Measurements from ENCODE around the gene ZDHHC6. TPM values are rescaled to one million over a fixed set of nuclear protein-coding genes. Genes with fewer than 3 reads are reported as not detected.

ZDHHC6 gene
- total and polyA plus RNA-seq, 10 of the 15 experiments (the other 5 are each of a cell fraction or from before 2014, with no cell fraction given), result 23.8 to 59.4 (median 35.6) TPM

DNA sequence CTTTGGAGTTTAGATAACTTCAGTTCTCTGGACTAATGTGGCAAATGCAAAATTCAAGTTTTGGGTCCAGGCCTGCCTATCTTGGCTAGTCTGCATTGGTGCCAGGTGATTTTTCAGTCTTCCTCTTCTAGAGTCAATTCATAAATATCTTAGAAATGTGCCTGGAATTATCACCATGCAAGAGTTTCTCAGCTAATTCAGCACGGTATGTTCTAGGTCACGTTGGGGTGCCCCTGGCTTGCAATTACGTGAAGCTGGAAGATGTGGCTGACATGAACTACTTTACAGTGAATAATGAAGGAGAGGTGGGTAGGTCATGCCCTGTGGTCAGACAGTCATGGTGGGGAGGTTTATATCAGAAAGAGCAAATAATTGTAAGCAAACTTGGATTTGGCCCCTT is 25.0 kb downstream of the ZDHHC6 start:
- H3K27me3 ChIP-seq (replicated peaks in 1 of 2; ENCODE audit: control insufficient read depth in 2 of 2, insufficient read depth in 2 of 2, low read length in 1 of 2), result no peaks in the 10 kb centered on the region
- no peaks in the 10 kb centered on the region for H3K79me2 ChIP-seq (ENCODE audit: control insufficient read depth, insufficient read depth, low read length)
- RAD21 ChIA-PET (ENCODE audit: unreplicated experiment), result no interaction called here
- BruUV-seq (replicated peaks), result no TSS peak
- H3K9ac ChIP-seq (ENCODE audit: control insufficient read depth, insufficient read depth, low read length), result no peak overlapping the region
- TF ChIP-seq NRF1 (conservative IDR thresholded peaks at IDR 0.05; ENCODE audit: low read depth, low read length), result no peak
- no peak for TF ChIP-seq MEF2A (IDR thresholded peaks at IDR 0.05; ENCODE audit: insufficient read depth, low read depth, low read length)
- no peak for TF ChIP-seq IKZF1 (conservative IDR thresholded peaks at IDR 0.05)
- no peak for TF ChIP-seq ZNF384 (IDR thresholded peaks at IDR 0.05; ENCODE audit: borderline replicate concordance, low read depth, low read length)
- TF ChIP-seq WRNIP1 (IDR thresholded peaks at IDR 0.05; ENCODE audit: borderline replicate concordance, low read depth, low read length), result no peak
- no peak for TF ChIP-seq POLR2AphosphoS2 (IDR thresholded peaks at IDR 0.05; ENCODE audit: low read depth, low read length)
- no peak for TF ChIP-seq EP300 (IDR thresholded peaks at IDR 0.05; ENCODE audit: borderline replicate concordance in 1 of 2, control insufficient read depth in 1 of 2, low read depth in 2 of 2, low read length in 2 of 2)
- TF ChIP-seq, protein P1, sequence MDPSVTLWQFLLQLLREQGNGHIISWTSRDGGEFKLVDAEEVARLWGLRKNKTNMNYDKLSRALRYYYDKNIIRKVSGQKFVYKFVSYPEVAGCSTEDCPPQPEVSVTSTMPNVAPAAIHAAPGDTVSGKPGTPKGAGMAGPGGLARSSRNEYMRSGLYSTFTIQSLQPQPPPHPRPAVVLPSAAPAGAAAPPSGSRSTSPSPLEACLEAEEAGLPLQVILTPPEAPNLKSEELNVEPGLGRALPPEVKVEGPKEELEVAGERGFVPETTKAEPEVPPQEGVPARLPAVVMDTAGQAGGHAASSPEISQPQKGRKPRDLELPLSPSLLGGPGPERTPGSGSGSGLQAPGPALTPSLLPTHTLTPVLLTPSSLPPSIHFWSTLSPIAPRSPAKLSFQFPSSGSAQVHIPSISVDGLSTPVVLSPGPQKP (IDR thresholded peaks at IDR 0.05; ENCODE audit: low read depth, low read length), result no peak
- TF ChIP-seq, protein P2, sequence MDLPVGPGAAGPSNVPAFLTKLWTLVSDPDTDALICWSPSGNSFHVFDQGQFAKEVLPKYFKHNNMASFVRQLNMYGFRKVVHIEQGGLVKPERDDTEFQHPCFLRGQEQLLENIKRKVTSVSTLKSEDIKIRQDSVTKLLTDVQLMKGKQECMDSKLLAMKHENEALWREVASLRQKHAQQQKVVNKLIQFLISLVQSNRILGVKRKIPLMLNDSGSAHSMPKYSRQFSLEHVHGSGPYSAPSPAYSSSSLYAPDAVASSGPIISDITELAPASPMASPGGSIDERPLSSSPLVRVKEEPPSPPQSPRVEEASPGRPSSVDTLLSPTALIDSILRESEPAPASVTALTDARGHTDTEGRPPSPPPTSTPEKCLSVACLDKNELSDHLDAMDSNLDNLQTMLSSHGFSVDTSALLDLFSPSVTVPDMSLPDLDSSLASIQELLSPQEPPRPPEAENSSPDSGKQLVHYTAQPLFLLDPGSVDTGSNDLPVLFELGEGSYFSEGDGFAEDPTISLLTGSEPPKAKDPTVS (IDR thresholded peaks at IDR 0.05; ENCODE audit: low read depth, low read length), result no peak
- no peak for TF ChIP-seq FOS (IDR thresholded peaks at IDR 0.05; ENCODE audit: borderline replicate concordance, extremely low read depth, insufficient read length)
- no peak for TF ChIP-seq KLF5 (IDR thresholded peaks at IDR 0.05; ENCODE audit: partially characterized antibody)
- TF ChIP-seq CBX5 (IDR thresholded peaks at IDR 0.05; ENCODE audit: low read depth), result no peak
- TF ChIP-seq, protein P3, sequence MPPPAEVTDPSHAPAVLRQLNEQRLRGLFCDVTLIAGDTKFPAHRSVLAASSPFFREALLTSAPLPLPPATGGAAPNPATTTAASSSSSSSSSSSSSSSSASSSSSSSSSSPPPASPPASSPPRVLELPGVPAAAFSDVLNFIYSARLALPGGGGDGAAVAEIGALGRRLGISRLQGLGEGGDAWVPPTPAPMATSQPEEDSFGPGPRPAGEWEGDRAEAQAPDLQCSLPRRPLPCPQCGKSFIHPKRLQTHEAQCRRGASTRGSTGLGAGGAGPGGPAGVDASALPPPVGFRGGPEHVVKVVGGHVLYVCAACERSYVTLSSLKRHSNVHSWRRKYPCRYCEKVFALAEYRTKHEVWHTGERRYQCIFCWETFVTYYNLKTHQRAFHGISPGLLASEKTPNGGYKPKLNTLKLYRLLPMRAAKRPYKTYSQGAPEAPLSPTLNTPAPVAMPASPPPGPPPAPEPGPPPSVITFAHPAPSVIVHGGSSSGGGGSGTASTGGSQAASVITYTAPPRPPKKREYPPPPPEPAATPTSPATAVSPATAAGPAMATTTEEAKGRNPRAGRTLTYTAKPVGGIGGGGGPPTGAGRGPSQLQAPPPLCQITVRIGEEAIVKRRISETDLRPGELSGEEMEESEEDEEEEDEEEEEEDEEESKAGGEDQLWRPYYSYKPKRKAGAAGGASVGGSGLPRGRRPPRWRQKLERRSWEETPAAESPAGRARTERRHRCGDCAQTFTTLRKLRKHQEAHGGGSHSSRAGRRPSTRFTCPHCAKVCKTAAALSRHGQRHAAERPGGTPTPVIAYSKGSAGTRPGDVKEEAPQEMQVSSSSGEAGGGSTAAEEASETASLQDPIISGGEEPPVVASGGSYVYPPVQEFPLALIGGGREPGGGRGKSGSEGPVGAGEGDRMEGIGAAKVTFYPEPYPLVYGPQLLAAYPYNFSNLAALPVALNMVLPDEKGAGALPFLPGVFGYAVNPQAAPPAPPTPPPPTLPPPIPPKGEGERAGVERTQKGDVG (CRISPR knock-in tag; IDR thresholded peaks at IDR 0.05), result no peak
- TF ChIP-seq NFIC (IDR thresholded peaks at IDR 0.05; ENCODE audit: low read depth, low read length), result no peak
- TF ChIP-seq RB1 (IDR thresholded peaks at IDR 0.05; ENCODE audit: borderline replicate concordance), result no peak
- TF ChIP-seq, protein P4, sequence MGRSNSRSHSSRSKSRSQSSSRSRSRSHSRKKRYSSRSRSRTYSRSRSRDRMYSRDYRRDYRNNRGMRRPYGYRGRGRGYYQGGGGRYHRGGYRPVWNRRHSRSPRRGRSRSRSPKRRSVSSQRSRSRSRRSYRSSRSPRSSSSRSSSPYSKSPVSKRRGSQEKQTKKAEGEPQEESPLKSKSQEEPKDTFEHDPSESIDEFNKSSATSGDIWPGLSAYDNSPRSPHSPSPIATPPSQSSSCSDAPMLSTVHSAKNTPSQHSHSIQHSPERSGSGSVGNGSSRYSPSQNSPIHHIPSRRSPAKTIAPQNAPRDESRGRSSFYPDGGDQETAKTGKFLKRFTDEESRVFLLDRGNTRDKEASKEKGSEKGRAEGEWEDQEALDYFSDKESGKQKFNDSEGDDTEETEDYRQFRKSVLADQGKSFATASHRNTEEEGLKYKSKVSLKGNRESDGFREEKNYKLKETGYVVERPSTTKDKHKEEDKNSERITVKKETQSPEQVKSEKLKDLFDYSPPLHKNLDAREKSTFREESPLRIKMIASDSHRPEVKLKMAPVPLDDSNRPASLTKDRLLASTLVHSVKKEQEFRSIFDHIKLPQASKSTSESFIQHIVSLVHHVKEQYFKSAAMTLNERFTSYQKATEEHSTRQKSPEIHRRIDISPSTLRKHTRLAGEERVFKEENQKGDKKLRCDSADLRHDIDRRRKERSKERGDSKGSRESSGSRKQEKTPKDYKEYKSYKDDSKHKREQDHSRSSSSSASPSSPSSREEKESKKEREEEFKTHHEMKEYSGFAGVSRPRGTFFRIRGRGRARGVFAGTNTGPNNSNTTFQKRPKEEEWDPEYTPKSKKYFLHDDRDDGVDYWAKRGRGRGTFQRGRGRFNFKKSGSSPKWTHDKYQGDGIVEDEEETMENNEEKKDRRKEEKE (IDR thresholded peaks at IDR 0.05), result no peak
- CTCF ChIA-PET, result interaction anchor here (2.1 kb wide), 1 partner anchor 13 kb away, joined by 7 read pairs; no protein-coding TSS in a partner anchor
- POLR2A ChIA-PET, result no interaction called here
- no peak overlapping the region for H3K27ac ChIP-seq (ENCODE audit: control insufficient read depth, insufficient read depth)
- H3K4me3 ChIP-seq, result no peak overlapping the region
- no peaks in the 10 kb centered on the region for H3K9me3 ChIP-seq (replicated peaks; ENCODE audit: control insufficient read depth, insufficient read depth, low read length)
- peaks cover 4 to 35% of the 10 kb centered on the region in 2 experiments for H3K36me3 ChIP-seq (ENCODE audit: control insufficient read depth in 2 of 2, insufficient read depth in 2 of 2, low read length in 1 of 2)
- no peak overlapping the region for H2AFZ ChIP-seq (ENCODE audit: control insufficient read depth, low read depth, low read length)
- intact Hi-C loops (cut with micrococcal nuclease; ENCODE audit: unreplicated experiment), result no loop called here
- DNase-seq (ENCODE audit: low read depth, low spot score) (no peak), FAIRE-seq (no peak), ATAC-seq (no peak)
- 92% methylated on average over 3 of the region's 3 CpGs for WGBS (ENCODE audit: insufficient coverage, insufficient replicate concordance, low lambda C conversion rate, missing lambda C conversion rate)
- H3K4me1 ChIP-seq (ENCODE audit: control insufficient read depth, insufficient read depth, low read length), result no peaks in the 10 kb centered on the region
- no peak overlapping the region for H3K4me2 ChIP-seq (ENCODE audit: control insufficient read depth, insufficient read depth)
- SMC1A ChIA-PET (ENCODE audit: uncharacterized antibody, unreplicated experiment), result no interaction called here
- in situ Hi-C loops (cut with MboI), result no loop called here
- no peaks in the 10 kb centered on the region for H4K20me1 ChIP-seq (ENCODE audit: control insufficient read depth, insufficient read depth)
